GM12872 (cell line): Measurements from ENCODE around the gene CPNE6.

ENCODE experiments used
- CTCF ChIP-seq: IDR thresholded peaks from 3 replicates; pipeline ENCODE4 v1.5.1; 2011; ENCODE audit warnings: low read depth, mild to moderate bottlenecking, low read length, moderate library complexity; ENCODE audit not compliant: insufficient read depth

The CPNE6 gene

GRCh38 chr14:24077086-24077485 is 5.7 kb downstream of the CPNE6 start:
- TF ChIP-seq CTCF: no peak

DNA sequence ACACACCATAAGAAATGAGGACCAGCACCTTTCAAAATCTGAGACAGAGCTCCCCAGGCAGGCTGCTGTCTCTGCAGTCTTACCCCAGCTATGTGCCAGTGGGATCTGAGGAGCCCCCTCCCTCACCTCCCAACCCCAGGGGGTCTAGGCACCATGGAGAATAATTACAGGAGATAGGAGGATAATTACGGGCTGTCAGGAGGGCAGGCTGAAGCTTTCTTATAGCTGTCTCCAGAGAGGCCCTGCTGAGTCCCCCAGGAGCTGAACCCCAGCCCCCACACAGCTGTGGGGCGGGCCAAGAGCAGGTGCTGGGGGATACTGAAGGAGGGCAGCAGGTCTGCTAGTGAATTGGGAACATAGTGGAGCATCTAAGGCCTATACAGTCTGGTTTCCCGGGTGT is 6.8 kb downstream of the CPNE6 start:
- no peak for TF ChIP-seq CTCF

DNA sequence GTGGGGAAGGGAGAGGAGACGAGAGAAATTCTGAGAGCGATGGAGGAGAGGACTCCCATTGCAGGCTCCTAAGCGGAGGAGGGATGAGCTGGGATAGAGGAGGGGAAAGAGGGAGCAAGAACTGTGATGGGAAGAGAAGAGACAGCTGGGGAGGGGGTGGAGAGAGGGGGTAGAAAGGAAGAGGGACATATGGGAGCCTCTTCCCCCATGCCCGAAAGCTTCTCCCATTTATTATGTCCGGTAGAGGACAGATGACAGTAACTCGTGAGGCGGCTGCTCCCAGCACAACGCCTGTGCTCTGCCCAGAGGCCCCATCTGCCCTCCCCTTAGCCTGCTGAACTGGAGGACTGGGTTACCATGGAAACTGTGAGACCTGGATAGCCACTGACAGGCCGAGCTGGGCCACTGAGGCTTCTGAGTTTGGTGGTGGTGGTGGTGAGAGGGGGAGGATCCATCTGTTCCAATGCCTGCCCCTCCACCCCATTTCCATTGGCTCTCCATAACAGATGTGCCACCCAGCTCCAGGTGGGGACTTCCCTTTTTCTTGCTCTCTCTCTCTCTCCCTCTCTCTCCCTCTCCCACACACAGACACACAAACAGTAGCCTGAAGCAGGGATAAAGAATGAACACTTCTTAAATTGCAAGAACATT is 8.3 kb downstream of the CPNE6 start:
- TF ChIP-seq CTCF: no peak

GRCh38 chr14:24080142-24080530 is 8.8 kb downstream of the CPNE6 start:
- no peak for TF ChIP-seq CTCF

- TF ChIP-seq CTCF: no peak
These were observed 9.8 kb downstream of the CPNE6 start for GRCh38 chr14:24080888-24081738.

GRCh38 chr14:24081739-24082211 is 10.4 kb downstream of the CPNE6 start:
- no peak for TF ChIP-seq CTCF

- TF ChIP-seq CTCF: no peak
These were observed 11.2 kb downstream of the CPNE6 start for GRCh38 chr14:24082411-24083080.
